Mesenchymal stem cell (in vitro differentiated cells and primary cell): Measurements from ENCODE around the gene CALHM2.

ENCODE experiments used
- DNase-seq: peaks from one replicate; pipeline ENCODE4 v3.0.0-alpha.2; 2013
- H2AFZ ChIP-seq: one replicate; pipeline ENCODE4 v1.6.1; 2013; ENCODE audit warnings: low read depth, mild to moderate bottlenecking, control low read depth, inconsistent platforms, low read length, moderate library complexity
- H2AK5ac ChIP-seq: 2 replicates; pipeline ENCODE4 v1.6.1; 2013; ENCODE audit warnings: low read length, moderate library complexity, mild to moderate bottlenecking, inconsistent platforms; ENCODE audit not compliant: severe bottlenecking
- H2BK120ac ChIP-seq: one replicate; pipeline ENCODE4 v1.6.1; 2013; ENCODE audit warnings: low read depth, mild to moderate bottlenecking, inconsistent platforms, low read length, moderate library complexity
- H2BK12ac ChIP-seq, 2 experiments: one replicate each; pipeline ENCODE4 v1.6.1; 2013; ENCODE audit warnings: inconsistent platforms in 2 of 2, low read length in 2 of 2, mild to moderate bottlenecking in 2 of 2, moderate library complexity in 2 of 2, control low read depth in 1 of 2
- H2BK15ac ChIP-seq: one replicate; pipeline ENCODE4 v1.6.1; 2013; ENCODE audit warnings: mild to moderate bottlenecking, low read depth, inconsistent platforms; ENCODE audit not compliant: poor library complexity, severe bottlenecking
- H2BK5ac ChIP-seq: 2 replicates; pipeline ENCODE4 v1.6.1; 2013; ENCODE audit warnings: low read depth, mild to moderate bottlenecking, low read length, control low read depth, inconsistent platforms; ENCODE audit not compliant: poor library complexity, severe bottlenecking
- H3K14ac ChIP-seq, 2 experiments: one replicate each; pipeline ENCODE4 v1.6.1; 2013; ENCODE audit warnings: inconsistent platforms in 2 of 2, low read length in 2 of 2, control low read depth in 1 of 2, mild to moderate bottlenecking in 1 of 2, moderate library complexity in 1 of 2
- H3K18ac ChIP-seq, 2 experiments: one replicate each; pipeline ENCODE4 v1.6.1; 2013; ENCODE audit warnings: inconsistent platforms in 2 of 2, low read length in 2 of 2, control low read depth in 1 of 2, low read depth in 1 of 2, mild to moderate bottlenecking in 1 of 2
- H3K23ac ChIP-seq, 2 experiments: one replicate each; pipeline ENCODE4 v1.6.1; 2013; ENCODE audit warnings: inconsistent platforms in 2 of 2, low read length in 2 of 2, mild to moderate bottlenecking in 2 of 2, moderate library complexity in 2 of 2, control low read depth in 1 of 2
- H3K27ac ChIP-seq: 2 replicates; pipeline ENCODE4 v1.5.1; 2013; ENCODE audit warnings: mild to moderate bottlenecking, moderate library complexity, low read length, control low read depth, inconsistent platforms; ENCODE audit not compliant: poor library complexity, severe bottlenecking
- H3K27me3 ChIP-seq, 2 experiments: 2 replicates each; pipeline versions ENCODE4 v1.6.1 to v1.7.0; 2013; ENCODE audit warnings: low read length in 2 of 2, mild to moderate bottlenecking in 2 of 2, moderate library complexity in 2 of 2, control low read depth in 1 of 2, inconsistent platforms in 1 of 2; ENCODE audit not compliant: control insufficient read depth in 1 of 2, insufficient read depth in 1 of 2
- H3K36me3 ChIP-seq, 2 experiments: 2 replicates each; pipeline versions ENCODE4 v1.6.1 to v1.7.0; 2013; ENCODE audit warnings: low read length in 2 of 2, control low read depth in 1 of 2, inconsistent platforms in 1 of 2, low read depth in 1 of 2, mild to moderate bottlenecking in 1 of 2; ENCODE audit not compliant: insufficient read depth in 2 of 2, control insufficient read depth in 1 of 2
- H3K4ac ChIP-seq, 2 experiments: one replicate each; pipeline ENCODE4 v1.6.1; 2013; ENCODE audit warnings: inconsistent platforms in 2 of 2, low read length in 2 of 2, mild to moderate bottlenecking in 2 of 2, moderate library complexity in 2 of 2, control low read depth in 1 of 2, low read depth in 1 of 2
- H3K4me1 ChIP-seq: 2 replicates; pipeline ENCODE4 v1.6.1; 2013; ENCODE audit warnings: low read depth, low read length, control low read depth; ENCODE audit not compliant: control insufficient read depth, insufficient read depth
- H3K4me2 ChIP-seq: 2 replicates; pipeline ENCODE4 v1.6.1; 2013; ENCODE audit warnings: low read length, mild to moderate bottlenecking, inconsistent platforms; ENCODE audit not compliant: poor library complexity, severe bottlenecking
- H3K4me3 ChIP-seq, 2 experiments: 2 replicates each; pipeline versions ENCODE4 v1.5.1 to v1.7.0; 2013; ENCODE audit warnings: low read length in 2 of 2, mild to moderate bottlenecking in 2 of 2, control low read depth in 1 of 2, low read depth in 1 of 2; ENCODE audit not compliant: insufficient read depth in 1 of 2
- H3K79me1 ChIP-seq: replicated peaks from 2 replicates; pipeline ENCODE4 v1.6.1; 2013; ENCODE audit warnings: mild to moderate bottlenecking, control low read depth, low read length, inconsistent platforms; ENCODE audit not compliant: poor library complexity, severe bottlenecking
- H3K9ac ChIP-seq: 2 replicates; pipeline ENCODE4 v1.7.0; 2013; ENCODE audit warnings: mild to moderate bottlenecking, low read length, moderate library complexity
- H3K9me3 ChIP-seq: 2 replicates; pipeline ENCODE4 v1.7.0; 2013; ENCODE audit warnings: mild to moderate bottlenecking, low read length; ENCODE audit not compliant: control insufficient read depth
- H4K8ac ChIP-seq: one replicate; pipeline ENCODE4 v1.6.1; 2013; ENCODE audit warnings: inconsistent platforms, mild to moderate bottlenecking, low read length, moderate library complexity
- H4K91ac ChIP-seq: one replicate; pipeline ENCODE4 v1.6.1; 2013; ENCODE audit warnings: mild to moderate bottlenecking, low read length, inconsistent platforms
- WGBS: methylation state at CpG from one replicate; pipeline ENCODE4 v1.1.7; 2013; ENCODE audit warnings: mixed read lengths; 5-methylcytosine and 5-hydroxymethylcytosine counted together

The CALHM2 gene

GRCh38 chr10:103455235-103455634, 3.1 kb upstream of the CALHM2 start:
- WGBS = 92% methylated on average over 25 of the region's 25 CpGs
- no peak overlapping the region for H2BK5ac ChIP-seq
- H2BK12ac ChIP-seq = no peak overlapping the region

GRCh38 chr10:103454026-103454425, 1.9 kb upstream of the CALHM2 start:
- H3K36me3 ChIP-seq = peaks cover 13 to 18% of the 10 kb centered on the region in 2 experiments
- no peak overlapping the region for H3K4me2 ChIP-seq
- H4K91ac ChIP-seq = no peak overlapping the region
- WGBS = 91% methylated on average over 4 of the region's 4 CpGs
- H3K9ac ChIP-seq = no peak overlapping the region
- no peak overlapping the region for H2BK5ac ChIP-seq
- no peak overlapping the region for H2BK15ac ChIP-seq
- H3K27ac ChIP-seq = no peak overlapping the region
- H2AK5ac ChIP-seq = no peak overlapping the region
- H2BK120ac ChIP-seq = no peak overlapping the region
- H3K23ac ChIP-seq = no peak overlapping the region
- no peaks in the 10 kb centered on the region for H3K9me3 ChIP-seq
- H3K4me1 ChIP-seq = peaks cover 13% of the 10 kb centered on the region
- no peak overlapping the region for H4K8ac ChIP-seq
- H2AFZ ChIP-seq = no peak overlapping the region
- no peak overlapping the region for H3K4me3 ChIP-seq
- peaks cover 7% of the 10 kb centered on the region for H3K79me1 ChIP-seq
- no peak overlapping the region for H3K18ac ChIP-seq
- no peak overlapping the region for H3K14ac ChIP-seq
- H3K27me3 ChIP-seq = peaks cover 0 to 5% of the 10 kb centered on the region in 2 experiments
- no peak overlapping the region for H2BK12ac ChIP-seq
- no peak for DNase-seq
- no peak overlapping the region for H3K4ac ChIP-seq

More at GRCh38 chr10:103455235-103455634, 3.1 kb upstream of the CALHM2 start:
- Histone ChIP-seq H2BK120ac (no peak overlapping the region), H4K8ac (no peak overlapping the region), H3K4me1 (peaks cover 12% of the 10 kb centered on the region), H4K91ac (no peak overlapping the region), H2BK15ac (no peak overlapping the region), H3K4me3 (no peak overlapping the region), H3K36me3 (peaks cover 3 to 6% of the 10 kb centered on the region in 2 experiments), H3K4ac (no peak overlapping the region), H3K14ac (no peak overlapping the region), H3K27me3 (peaks cover 0 to 10% of the 10 kb centered on the region in 2 experiments), H3K9ac (no peak overlapping the region), H2AFZ (no peak overlapping the region), H3K79me1 (no peaks in the 10 kb centered on the region), H3K18ac (no peak overlapping the region), H2AK5ac (no peak overlapping the region), H3K4me2 (no peak overlapping the region), H3K9me3 (no peaks in the 10 kb centered on the region), H3K23ac (no peak overlapping the region), H3K27ac (no peak overlapping the region)
- no peak for DNase-seq

- peak overlapping the region in 1 of 2 experiments; percentile 35 for H3K4ac ChIP-seq
- 25% methylated on average over 19 of the region's 27 CpGs for WGBS
Observed at GRCh38 chr10:103452506-103453230, 498 bp upstream of the CALHM2 start.

GRCh38 chr10:103451091-103451813, 918 bp downstream of the CALHM2 start:
- Histone ChIP-seq H3K4me2 (peak overlapping the region; percentile 71), H3K4me3 (peak overlapping the region; percentile 46 to 98), H3K4ac (peak overlapping the region in 1 of 2 experiments; percentile 24), H4K8ac (peak overlapping the region; percentile 83), H3K27me3 (no peaks in the 10 kb centered on the region), H3K27ac (no peak overlapping the region), H2AK5ac (no peak overlapping the region), H2BK5ac (no peak overlapping the region), H2AFZ (no peak overlapping the region), H3K4me1 (peaks cover 16% of the 10 kb centered on the region), H3K36me3 (peaks cover 30 to 36% of the 10 kb centered on the region in 2 experiments), H2BK12ac (peak overlapping the region; percentile 7 to 57), H3K14ac (no peak overlapping the region), H2BK15ac (peak overlapping the region; percentile 78), H3K18ac (peak overlapping the region; percentile 29 to 74), H3K79me1 (peaks cover 7% of the 10 kb centered on the region), H4K91ac (peak overlapping the region; percentile 94), H2BK120ac (no peak overlapping the region), H3K9me3 (no peaks in the 10 kb centered on the region), H3K23ac (no peak overlapping the region), H3K9ac (peak overlapping the region; percentile 95)
- WGBS = 63% methylated on average over 13 of the region's 14 CpGs
- no peak for DNase-seq

More at GRCh38 chr10:103452506-103453230, 498 bp upstream of the CALHM2 start:
- Histone ChIP-seq H3K79me1 (peaks cover 7% of the 10 kb centered on the region), H3K23ac (peak overlapping the region in 1 of 2 experiments; percentile 56), H2BK15ac (peak overlapping the region; percentile 78), H2BK5ac (no peak overlapping the region), H4K91ac (peak overlapping the region; percentile 94), H4K8ac (peak overlapping the region; percentile 99), H2AK5ac (no peak overlapping the region), H3K27me3 (no peaks in the 10 kb centered on the region), H3K27ac (no peak overlapping the region), H3K4me2 (peak overlapping the region; percentile 71), H3K4me1 (peaks cover 16% of the 10 kb centered on the region), H2BK120ac (no peak overlapping the region), H2BK12ac (peak overlapping the region in 1 of 2 experiments; percentile 50), H3K14ac (no peak overlapping the region), H3K9me3 (no peaks in the 10 kb centered on the region), H3K36me3 (peaks cover 15 to 23% of the 10 kb centered on the region in 2 experiments), H2AFZ (peak overlapping the region; percentile 69), H3K9ac (peak overlapping the region; percentile 95), H3K4me3 (peak overlapping the region; percentile 43 to 98), H3K18ac (peak overlapping the region; percentile 67 to 85)
- no peak for DNase-seq
